Right atrium auricular region (tissue), 2 donors: ENCODE results near the gene SPATA13. TPM values are rescaled to one million over a fixed set of nuclear protein-coding genes. Genes with fewer than 3 reads are reported as not detected.

Source experiments
- DNase-seq: peaks from one replicate; pipeline ENCODE4 v3.0.0-alpha.2; 2019; ENCODE audit warnings: low spot score
- H3K27ac ChIP-seq, 2 donors: fragments of 200-600 bp; sonication (generic); 1 replicate in 1 of 2; 2 replicates in 1 of 2; pipeline ENCODE4 v1.5.1; 2016 to 2019
- H3K27me3 ChIP-seq, 2 donors: fragments of 200-600 bp; sonication (generic); one replicate each; pipeline versions ENCODE4 v1.5.1 to v1.6.0; 2017 to 2019
- H3K36me3 ChIP-seq: fragments of 200-600 bp; sonication (generic); one replicate; pipeline ENCODE4 v1.5.1; 2016
- H3K4me1 ChIP-seq, 2 donors: fragments of 200-600 bp; sonication (generic); one replicate each; pipeline versions ENCODE4 v1.5.1 to v1.6.0; 2017 to 2019
- H3K4me3 ChIP-seq, 2 donors: fragments of 200-600 bp; sonication (generic); 1 replicate in 1 of 2; 2 replicates in 1 of 2; pipeline ENCODE4 v1.5.1; 2017 to 2019; ENCODE audit warnings: mild to moderate bottlenecking in 1 of 2, moderate library complexity in 1 of 2
- H3K9me3 ChIP-seq, 2 donors: fragments of 200-600 bp; sonication (generic); one replicate each; pipeline ENCODE4 v1.5.1; 2019
- CTCF ChIP-seq, 2 donors: fragments of 200-600 bp; sonication (generic); IDR thresholded peaks; one replicate each; pipeline ENCODE4 v1.5.1; 2019; ENCODE audit warnings: antibody characterized with exemption in 2 of 2
- total RNA-seq, 2 donors: library from RNA; depleted of rRNA; stranded (reverse); fragments of >200 nt; gene quantifications; one replicate each; pipeline ENCODE4 v1.1.0, GENCODE V29; 2016

The SPATA13 gene
- total RNA-seq, 2 donors from 2014 or later = 10.0 to 14.1 TPM

- no peak for TF ChIP-seq CTCF (IDR thresholded peaks at IDR 0.05)
- no peak overlapping the region for H3K4me3 ChIP-seq
- peaks cover 0 to 4% of the 10 kb centered on the region in 2 donors for H3K9me3 ChIP-seq
- no peak for DNase-seq
- H3K27ac ChIP-seq = no peak overlapping the region
- no peaks in the 10 kb centered on the region for H3K27me3 ChIP-seq
- no peaks in the 10 kb centered on the region for H3K4me1 ChIP-seq
- H3K36me3 ChIP-seq = no peaks in the 10 kb centered on the region
Measured at GRCh38 chr13:24184265-24184841, 23.8 kb downstream of the SPATA13 start.

GRCh38 chr13:24184882-24185281 is 24.4 kb downstream of the SPATA13 start:
- no peak overlapping the region for H3K27ac ChIP-seq
- H3K4me3 ChIP-seq = no peak overlapping the region
- TF ChIP-seq CTCF (IDR thresholded peaks at IDR 0.05) = no peak
- DNase-seq = no peak
- no peaks in the 10 kb centered on the region for H3K4me1 ChIP-seq
- no peaks in the 10 kb centered on the region for H3K36me3 ChIP-seq
- peaks cover 0 to 4% of the 10 kb centered on the region in 2 donors for H3K9me3 ChIP-seq
- H3K27me3 ChIP-seq = no peaks in the 10 kb centered on the region

GRCh38 chr13:24185591-24186232 is 25.2 kb downstream of the SPATA13 start:
- peaks cover 0 to 4% of the 10 kb centered on the region in 2 donors for H3K9me3 ChIP-seq
- no peak overlapping the region for H3K4me3 ChIP-seq
- no peaks in the 10 kb centered on the region for H3K36me3 ChIP-seq
- no peaks in the 10 kb centered on the region for H3K27me3 ChIP-seq
- H3K27ac ChIP-seq = no peak overlapping the region
- DNase-seq = no peak
- no peaks in the 10 kb centered on the region for H3K4me1 ChIP-seq
- no peak for TF ChIP-seq CTCF (IDR thresholded peaks at IDR 0.05)

GRCh38 chr13:24187185-24187584 is 26.7 kb downstream of the SPATA13 start:
- Histone ChIP-seq H3K4me3 (no peak overlapping the region), H3K36me3 (no peaks in the 10 kb centered on the region), H3K27ac (no peak overlapping the region), H3K27me3 (no peaks in the 10 kb centered on the region), H3K9me3 (peaks cover 0 to 4% of the 10 kb centered on the region in 2 donors), H3K4me1 (no peaks in the 10 kb centered on the region)
- no peak for DNase-seq
- no peak for TF ChIP-seq CTCF (IDR thresholded peaks at IDR 0.05)

- TF ChIP-seq CTCF (IDR thresholded peaks at IDR 0.05) = no peak
- no peak for DNase-seq
- Histone ChIP-seq H3K27me3 (no peaks in the 10 kb centered on the region), H3K9me3 (peaks cover 0 to 4% of the 10 kb centered on the region in 2 donors), H3K4me1 (no peaks in the 10 kb centered on the region), H3K4me3 (no peak overlapping the region), H3K27ac (no peak overlapping the region), H3K36me3 (no peaks in the 10 kb centered on the region)
Measured at GRCh38 chr13:24192057-24192810, 31.7 kb downstream of the SPATA13 start.
